SK-N-SH (cell line): Measurements from ENCODE around the gene LRRC8E. TPM values are rescaled to one million over a fixed set of nuclear protein-coding genes. Genes with fewer than 3 reads are reported as not detected.

Source experiments
- CTCF ChIA-PET: fragments of 300-600, 350-600 bp; formaldehyde crosslinking; extraction: SDS; loops from one replicate; lab custom pipeline; 2021; lab: Yijun Ruan, JAX
- POLR2A ChIA-PET: fragments of 350-600 bp; sonication (Branson Sonifier 250); formaldehyde crosslinking; extraction: SDS; loops from one replicate; lab custom pipeline; 2020; ENCODE audit warnings: antibody characterized with exemption, inconsistent platforms; lab: Yijun Ruan, JAX
- DNase-seq: peaks from one replicate; pipeline ENCODE4 v3.0.0; 2012
- H2AFZ ChIP-seq: fragments of 200-600 bp; sonication (generic); 2 replicates; pipeline ENCODE4 v1.8.1; 2016; ENCODE audit warnings: antibody characterized with exemption, mild to moderate bottlenecking, low read depth
- H3F3A ChIP-seq: fragments of 200-600 bp; sonication (generic); replicated peaks from 2 replicates; pipeline ENCODE3; 2016; ENCODE audit warnings: antibody characterized with exemption, mild to moderate bottlenecking; ENCODE audit not compliant: insufficient read depth
- H3K27ac ChIP-seq, 2 experiments: fragments of 200-500 bp in 1 of 2; fragments of 200-600 bp in 1 of 2; sonication (Bioruptor generic) in 1 of 2; sonication (generic), shearing (Covaris generic) in 1 of 2; 2 replicates each; pipeline versions ENCODE4 v1.5.1 to v1.6.1; 2014 to 2016; ENCODE audit warnings: low read depth in 2 of 2, inconsistent platforms in 1 of 2, low read length in 1 of 2, mild to moderate bottlenecking in 1 of 2, mixed read lengths in 1 of 2
- H3K27me3 ChIP-seq: fragments of 200-600 bp; sonication (generic), shearing (Covaris generic); 2 replicates; pipeline ENCODE4 v1.6.1; 2016; ENCODE audit warnings: mixed run types; ENCODE audit not compliant: insufficient read depth
- H3K36me3 ChIP-seq, 2 experiments: fragments of 200-500 bp in 1 of 2; fragments of 200-600 bp in 1 of 2; sonication (Bioruptor generic) in 1 of 2; sonication (generic) in 1 of 2; replicated peaks in 1 of 2; 2 replicates each; pipeline versions ENCODE3 to v1.5.1; 2014 to 2016; ENCODE audit warnings: low read length in 1 of 2, mild to moderate bottlenecking in 1 of 2; ENCODE audit not compliant: insufficient read depth in 2 of 2, control insufficient read depth in 1 of 2
- H3K4me1 ChIP-seq, 2 experiments: fragments of 200-500 bp in 1 of 2; fragments of 200-600 bp in 1 of 2; sonication (Bioruptor generic) in 1 of 2; sonication (generic), shearing (Covaris generic) in 1 of 2; 2 replicates each; pipeline versions ENCODE4 v1.5.1 to v1.6.1; 2014 to 2016; ENCODE audit warnings: low read depth in 1 of 2, low read length in 1 of 2, mixed run types in 1 of 2; ENCODE audit not compliant: insufficient read depth in 2 of 2, control insufficient read depth in 1 of 2
- H3K4me2 ChIP-seq: fragments of 200-600 bp; sonication (generic), shearing (Covaris generic); 2 replicates; pipeline ENCODE4 v1.6.1; 2017; ENCODE audit warnings: mixed run types
- H3K4me3 ChIP-seq, 2 experiments: fragments of 200-500 bp in 1 of 2; fragments of 200-600 bp in 1 of 2; sonication (Bioruptor generic) in 1 of 2; sonication (generic), shearing (Covaris generic) in 1 of 2; 2 replicates each; pipeline versions ENCODE4 v1.5.1 to v1.8.1; 2014 to 2016; ENCODE audit warnings: low read depth in 2 of 2, inconsistent platforms in 1 of 2, low read length in 1 of 2, mild to moderate bottlenecking in 1 of 2, mixed read lengths in 1 of 2, moderate library complexity in 1 of 2
- H3K79me2 ChIP-seq: fragments of 200-600 bp; sonication (generic); 2 replicates; pipeline ENCODE4 v1.8.1; 2017; ENCODE audit warnings: mild to moderate bottlenecking; ENCODE audit not compliant: insufficient read depth
- H3K9ac ChIP-seq: fragments of 200-600 bp; sonication (generic); 2 replicates; pipeline ENCODE4 v1.6.1; 2017; ENCODE audit warnings: mixed run types
- H3K9me2 ChIP-seq: fragments of 200-600 bp; sonication (generic); 2 replicates; pipeline ENCODE4 v1.6.1; 2017; ENCODE audit warnings: mixed run types
- H3K9me3 ChIP-seq: fragments of 200-600 bp; sonication (generic); 2 replicates; pipeline ENCODE4 v1.6.1; 2017; ENCODE audit warnings: mixed run types, mild to moderate bottlenecking, moderate library complexity
- H4K20me1 ChIP-seq: fragments of 200-600 bp; sonication (generic); 2 replicates; pipeline ENCODE4 v1.6.1; 2017; ENCODE audit warnings: mild to moderate bottlenecking, mixed run types; ENCODE audit not compliant: insufficient read depth
- CTCF ChIP-seq: fragments of 200-600 bp; sonication (generic); IDR thresholded peaks from 2 replicates; pipeline ENCODE4 v1.6.1; 2017; ENCODE audit warnings: antibody characterized with exemption, mild to moderate bottlenecking, moderate library complexity
- ELF1 ChIP-seq: IDR thresholded peaks from 2 replicates; pipeline ENCODE4 v1.4.0; 2012
- EZH2phosphoT487 ChIP-seq: fragments of 200-600 bp; sonication (generic); IDR thresholded peaks from 2 replicates; pipeline ENCODE4 v1.6.1; 2017; ENCODE audit warnings: low read depth, mixed run types, mild to moderate bottlenecking, antibody characterized with exemption, moderate library complexity, borderline replicate concordance
- FOSL2 ChIP-seq: IDR thresholded peaks from 2 replicates; pipeline ENCODE4 v1.4.0; 2012; ENCODE audit warnings: low read depth, mild to moderate bottlenecking, moderate library complexity, borderline replicate concordance
- GATA2 ChIP-seq: sonication (generic); formaldehyde crosslinking; IDR thresholded peaks from 2 replicates; pipeline ENCODE4 v1.5.0; 2020; ENCODE audit warnings: mild to moderate bottlenecking, missing genetic modification reagents
- IRF3 ChIP-seq: fragments of 150-350 bp; IDR thresholded peaks from 2 replicates; pipeline ENCODE4 v1.6.1; 2016; ENCODE audit warnings: mild to moderate bottlenecking, low read depth, low read length
- JUND ChIP-seq: IDR thresholded peaks from 2 replicates; pipeline ENCODE4 v1.4.0; 2012
- NRF1 ChIP-seq: IDR thresholded peaks from 2 replicates; pipeline ENCODE4 v1.6.1; 2012; ENCODE audit warnings: low read depth, mild to moderate bottlenecking, low read length
- RAD21 ChIP-seq: IDR thresholded peaks from 2 replicates; pipeline ENCODE4 v1.6.1; 2012; ENCODE audit warnings: mild to moderate bottlenecking, low read length
- RCOR1 ChIP-seq: fragments of 150-350 bp; IDR thresholded peaks from 2 replicates; pipeline ENCODE4 v1.6.1; 2017; ENCODE audit warnings: antibody characterized with exemption, low read length
- REST ChIP-seq: IDR thresholded peaks from 2 replicates; pipeline ENCODE4 v1.6.1; 2012; ENCODE audit warnings: mild to moderate bottlenecking, low read depth, low read length, moderate library complexity
- RFX5 ChIP-seq: IDR thresholded peaks from 2 replicates; pipeline ENCODE4 v1.6.1; 2012; ENCODE audit warnings: mild to moderate bottlenecking, improper control_type of control experiment, low read length
- SIN3A ChIP-seq: IDR thresholded peaks from 2 replicates; pipeline ENCODE4 v1.6.1; 2012; ENCODE audit warnings: low read depth, mild to moderate bottlenecking, low read length, moderate library complexity, borderline replicate concordance
- USF2 ChIP-seq: fragments of 150-350 bp; IDR thresholded peaks from 2 replicates; pipeline ENCODE4 v1.6.1; 2017; ENCODE audit warnings: antibody characterized with exemption, low read length, low read depth, borderline replicate concordance
- WGBS: methylation state at CpG from one replicate; pipeline ENCODE4 v1.1.6; 2017; ENCODE audit warnings: low lambda C conversion rate; 5-methylcytosine and 5-hydroxymethylcytosine counted together
- polyA plus RNA-seq, 3 experiments: library from polyadenylated mRNA; depleted of rRNA; stranded (reverse); fragments of >200 nt; gene quantifications; 2 replicates each; pipeline ENCODE4 v1.2.3, GENCODE V29; 2012

Gene LRRC8E
- polyA plus RNA-seq, 1 of the 3 experiments (the other 2 are of a cell fraction), result 0.02 TPM

- WGBS, result 96% methylated on average over 2 of the region's 2 CpGs
- Histone ChIP-seq H3F3A (no peaks in the 10 kb centered on the region), H3K9me3 (no peaks in the 10 kb centered on the region), H3K4me2 (no peak overlapping the region), H3K36me3 (no peaks in the 10 kb centered on the region), H3K9ac (no peak overlapping the region), H3K27ac (no peak overlapping the region), H3K4me3 (no peak overlapping the region), H3K9me2 (no peaks in the 10 kb centered on the region), H2AFZ (no peak overlapping the region), H3K27me3 (no peaks in the 10 kb centered on the region; the same call in 1 of the 2 replicates), H4K20me1 (no peaks in the 10 kb centered on the region), H3K4me1 (no peaks in the 10 kb centered on the region), H3K79me2 (no peaks in the 10 kb centered on the region)
- ChIA-PET CTCF (interaction anchor here (0.6 to 1.3 kb wide), 2 partner anchors 16 to 44 kb away, joined by 3 read pairs; no protein-coding TSS in a partner anchor), POLR2A (no interaction called here)
- no peak for DNase-seq
- TF ChIP-seq USF2 (no peak), FOSL2 (no peak), REST (no peak), RAD21 (no peak), SIN3A (no peak), CTCF (no peak), RFX5 (no peak), GATA2 (no peak), JUND (no peak), EZH2phosphoT487 (no peak), RCOR1 (no peak), IRF3 (no peak), ELF1 (no peak), NRF1 (no peak)
Observed at GRCh38 chr19:7883796-7884570, 4.3 kb upstream of the LRRC8E start.
